B cell (primary cell): ENCODE measurements around the gene MEGF8.

ENCODE experiments used
- EZH2 ChIP-seq: IDR thresholded peaks from 2 replicates; pipeline ENCODE4 v1.6.1; 2012; ENCODE audit warnings: borderline replicate concordance, low read depth, mild to moderate bottlenecking, moderate library complexity, low read length; ENCODE audit not compliant: insufficient read depth, poor library complexity, severe bottlenecking
- TF ChIP-seq, protein P1 (sequence below): fragments of 200-600 bp; IDR thresholded peaks from one replicate; pipeline ENCODE4 v1.8.0; 2022; ENCODE audit warnings: antibody characterized with exemption, mild to moderate bottlenecking

DNA sequence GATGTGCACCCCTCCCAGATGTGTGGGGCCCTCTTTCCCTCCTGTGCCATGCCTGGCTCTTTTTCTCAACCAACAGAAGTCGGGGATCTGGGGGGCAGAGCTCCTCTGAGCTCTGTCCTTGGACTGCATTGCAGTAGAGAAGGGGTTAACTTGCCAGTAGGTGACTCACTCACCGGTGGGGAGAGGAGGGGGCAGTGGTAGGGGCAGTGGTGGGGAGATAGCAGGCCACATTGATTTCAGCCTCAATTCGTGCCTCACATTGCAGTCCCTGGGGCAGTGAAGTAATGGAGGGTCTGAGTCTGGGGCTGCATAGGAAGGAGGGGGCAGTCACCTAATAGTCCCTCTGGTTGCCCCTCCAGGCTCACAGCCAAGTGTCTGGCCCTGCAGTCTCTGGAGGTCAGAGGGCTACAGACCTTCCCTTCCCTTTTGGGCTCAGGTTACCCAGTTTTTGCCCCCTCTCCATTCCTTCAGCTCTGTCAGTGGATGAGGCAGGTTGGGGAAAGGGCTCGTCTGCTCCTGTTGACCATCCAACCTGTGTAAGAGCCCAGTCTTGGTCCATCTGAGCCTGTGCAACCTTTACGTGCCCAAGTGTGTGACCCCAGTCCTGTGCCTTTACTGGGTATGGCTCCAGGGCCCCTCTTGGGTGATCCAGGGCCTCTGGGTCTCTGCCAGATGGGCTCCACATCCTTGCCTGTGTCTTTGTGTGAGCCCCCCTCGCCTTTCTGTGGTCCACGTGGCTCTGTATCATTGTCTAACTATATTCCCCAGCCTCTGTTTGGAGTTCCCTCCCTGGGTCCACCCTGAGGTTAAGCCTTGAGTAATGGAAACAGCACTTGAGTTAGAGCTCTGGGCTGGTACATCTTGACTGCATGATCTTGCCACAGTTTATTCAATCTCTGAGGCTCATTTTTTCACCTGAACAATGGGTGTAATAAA lies 43.3 kb upstream of the MEGF8 start:
- no peak for TF ChIP-seq EZH2
- TF ChIP-seq, protein P1, sequence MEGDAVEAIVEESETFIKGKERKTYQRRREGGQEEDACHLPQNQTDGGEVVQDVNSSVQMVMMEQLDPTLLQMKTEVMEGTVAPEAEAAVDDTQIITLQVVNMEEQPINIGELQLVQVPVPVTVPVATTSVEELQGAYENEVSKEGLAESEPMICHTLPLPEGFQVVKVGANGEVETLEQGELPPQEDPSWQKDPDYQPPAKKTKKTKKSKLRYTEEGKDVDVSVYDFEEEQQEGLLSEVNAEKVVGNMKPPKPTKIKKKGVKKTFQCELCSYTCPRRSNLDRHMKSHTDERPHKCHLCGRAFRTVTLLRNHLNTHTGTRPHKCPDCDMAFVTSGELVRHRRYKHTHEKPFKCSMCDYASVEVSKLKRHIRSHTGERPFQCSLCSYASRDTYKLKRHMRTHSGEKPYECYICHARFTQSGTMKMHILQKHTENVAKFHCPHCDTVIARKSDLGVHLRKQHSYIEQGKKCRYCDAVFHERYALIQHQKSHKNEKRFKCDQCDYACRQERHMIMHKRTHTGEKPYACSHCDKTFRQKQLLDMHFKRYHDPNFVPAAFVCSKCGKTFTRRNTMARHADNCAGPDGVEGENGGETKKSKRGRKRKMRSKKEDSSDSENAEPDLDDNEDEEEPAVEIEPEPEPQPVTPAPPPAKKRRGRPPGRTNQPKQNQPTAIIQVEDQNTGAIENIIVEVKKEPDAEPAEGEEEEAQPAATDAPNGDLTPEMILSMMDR = no peak
